ENCODE measurements around the gene RRP15. TPM values are rescaled to one million over a fixed set of nuclear protein-coding genes. Genes with fewer than 3 reads are reported as not detected.

The RRP15 gene
- total and polyA plus RNA-seq, 2 donors (not counting 1 experiment from before 2014, with no cell fraction given): 6.9 to 8.6 TPM

- no peaks in the 10 kb centered on the region for H3K9me3 ChIP-seq (ENCODE audit: control insufficient read depth, insufficient read depth, low read depth, low read length)
- peaks cover 6% of the 10 kb centered on the region for H3K4me1 ChIP-seq (ENCODE audit: control insufficient read depth, extremely low read depth, insufficient read depth, low read length)
- H3K27me3 ChIP-seq (ENCODE audit: control insufficient read depth, insufficient read depth, low read length): no peaks in the 10 kb centered on the region
- TF ChIP-seq EZH2 (IDR thresholded peaks at IDR 0.05; ENCODE audit: low read length, missing control alignments) (no peak), CTCF (conservative IDR thresholded peaks at IDR 0.05 in 1 of 2, IDR thresholded peaks at IDR 0.05 in 1 of 2; ENCODE audit: low read depth in 1 of 2, low read length in 2 of 2) (no peak)
- no peak overlapping the region for H3K4me2 ChIP-seq (ENCODE audit: extremely low read depth, insufficient read depth, low read length)
- DNase-seq (ENCODE audit: low read depth in 2 of 2): peak; percentile 39 to 40
- no peak overlapping the region for H3K27ac ChIP-seq (ENCODE audit: insufficient read depth, low read length)
- no peak overlapping the region for H3K4me3 ChIP-seq (replicated peaks in 1 of 4; ENCODE audit: control extremely low read depth in 1 of 4, insufficient read depth in 1 of 4, low read depth in 3 of 4, low read length in 4 of 4)
- no peaks in the 10 kb centered on the region for H3K36me3 ChIP-seq (ENCODE audit: control insufficient read depth, insufficient read depth, low read length)
- H4K20me1 ChIP-seq (ENCODE audit: control insufficient read depth, extremely low read depth, insufficient read depth, low read length): no peaks in the 10 kb centered on the region
- H2AFZ ChIP-seq (ENCODE audit: low read length): no peak overlapping the region
- H3K9ac ChIP-seq (ENCODE audit: insufficient read depth, low read length): no peak overlapping the region
- H3K79me2 ChIP-seq (ENCODE audit: control insufficient read depth, insufficient read depth, low read length): no peaks in the 10 kb centered on the region
These were observed 51.2 kb downstream of the RRP15 start for GRCh38 chr1:218336328-218336727.

DNA sequence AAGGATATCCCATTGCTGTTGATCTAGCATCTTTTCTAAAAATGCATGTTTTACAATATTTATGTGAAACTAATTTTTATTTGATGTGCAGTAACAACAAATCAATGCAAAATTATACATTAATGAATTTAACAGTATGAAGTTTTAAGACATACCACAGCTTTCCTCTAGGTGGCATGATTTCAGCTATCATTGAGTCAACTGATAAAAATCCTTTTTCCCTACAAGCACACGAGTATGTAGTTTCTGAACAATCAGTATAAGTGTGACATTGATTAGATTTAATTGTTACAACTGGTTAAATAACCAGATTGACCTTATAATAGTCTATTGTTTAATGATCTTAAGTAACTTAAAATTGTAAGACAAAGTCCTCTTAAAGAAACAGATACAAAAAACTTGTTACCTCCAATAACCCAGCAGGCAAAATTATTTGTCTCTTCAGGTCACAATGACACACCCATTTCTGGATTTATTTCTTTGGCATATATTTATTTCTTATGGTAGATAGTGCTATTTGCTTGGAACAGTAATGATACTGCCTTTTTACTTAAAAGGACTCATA, 54.3 kb downstream of the RRP15 start:
- no peaks in the 10 kb centered on the region for H4K20me1 ChIP-seq (ENCODE audit: control insufficient read depth, extremely low read depth, insufficient read depth, low read length)
- TF ChIP-seq CTCF (conservative IDR thresholded peaks at IDR 0.05 in 1 of 2, IDR thresholded peaks at IDR 0.05 in 1 of 2; ENCODE audit: low read depth in 1 of 2, low read length in 2 of 2): peak; percentile 45 to 68
- TF ChIP-seq EZH2 (IDR thresholded peaks at IDR 0.05; ENCODE audit: low read length, missing control alignments): no peak
- no peaks in the 10 kb centered on the region for H3K27me3 ChIP-seq (ENCODE audit: control insufficient read depth, insufficient read depth, low read length)
- no peak overlapping the region for H2AFZ ChIP-seq (ENCODE audit: low read length)
- no peaks in the 10 kb centered on the region for H3K36me3 ChIP-seq (ENCODE audit: control insufficient read depth, insufficient read depth, low read length)
- H3K79me2 ChIP-seq (ENCODE audit: control insufficient read depth, insufficient read depth, low read length): no peaks in the 10 kb centered on the region
- H3K4me3 ChIP-seq (replicated peaks in 1 of 4; ENCODE audit: control extremely low read depth in 1 of 4, insufficient read depth in 1 of 4, low read depth in 3 of 4, low read length in 4 of 4): no peak overlapping the region
- H3K27ac ChIP-seq (ENCODE audit: insufficient read depth, low read length): no peak overlapping the region
- H3K9me3 ChIP-seq (ENCODE audit: control insufficient read depth, insufficient read depth, low read depth, low read length): no peaks in the 10 kb centered on the region
- H3K9ac ChIP-seq (ENCODE audit: insufficient read depth, low read length): no peak overlapping the region
- peaks cover 4% of the 10 kb centered on the region for H3K4me1 ChIP-seq (ENCODE audit: control insufficient read depth, extremely low read depth, insufficient read depth, low read length)
- H3K4me2 ChIP-seq (ENCODE audit: extremely low read depth, insufficient read depth, low read length): no peak overlapping the region
- peak; percentile 42 to 69 for DNase-seq (ENCODE audit: low read depth in 2 of 2)

- H3K27ac ChIP-seq (ENCODE audit: insufficient read depth, low read length): no peak overlapping the region
- no peaks in the 10 kb centered on the region for H3K36me3 ChIP-seq (ENCODE audit: control insufficient read depth, insufficient read depth, low read length)
- no peak overlapping the region for H3K4me2 ChIP-seq (ENCODE audit: extremely low read depth, insufficient read depth, low read length)
- H3K9me3 ChIP-seq (ENCODE audit: control insufficient read depth, insufficient read depth, low read depth, low read length): no peaks in the 10 kb centered on the region
- no peaks in the 10 kb centered on the region for H3K79me2 ChIP-seq (ENCODE audit: control insufficient read depth, insufficient read depth, low read length)
- H3K27me3 ChIP-seq (ENCODE audit: control insufficient read depth, insufficient read depth, low read length): no peaks in the 10 kb centered on the region
- DNase-seq (ENCODE audit: low read depth in 2 of 2): peak in 1 of 2 donors; percentile 70
- no peak overlapping the region for H3K9ac ChIP-seq (ENCODE audit: insufficient read depth, low read length)
- TF ChIP-seq EZH2 (IDR thresholded peaks at IDR 0.05; ENCODE audit: low read length, missing control alignments): no peak
- no peak for TF ChIP-seq CTCF (conservative IDR thresholded peaks at IDR 0.05 in 1 of 2, IDR thresholded peaks at IDR 0.05 in 1 of 2; ENCODE audit: low read depth in 1 of 2, low read length in 2 of 2)
- no peaks in the 10 kb centered on the region for H4K20me1 ChIP-seq (ENCODE audit: control insufficient read depth, extremely low read depth, insufficient read depth, low read length)
- peaks cover 2% of the 10 kb centered on the region for H3K4me1 ChIP-seq (ENCODE audit: control insufficient read depth, extremely low read depth, insufficient read depth, low read length)
- no peak overlapping the region for H2AFZ ChIP-seq (ENCODE audit: low read length)
- H3K4me3 ChIP-seq (replicated peaks in 1 of 4; ENCODE audit: control extremely low read depth in 1 of 4, insufficient read depth in 1 of 4, low read depth in 3 of 4, low read length in 4 of 4): no peak overlapping the region
These were observed 56.2 kb downstream of the RRP15 start for GRCh38 chr1:218341325-218341724.
